ENCODE results near the gene CSRNP3. TPM values are rescaled to one million over a fixed set of nuclear protein-coding genes. Genes with fewer than 3 reads are reported as not detected.

Gene CSRNP3
- total and polyA plus RNA-seq, 9 donors = 2.9 to 16.2 (median 6.9) TPM

DNA sequence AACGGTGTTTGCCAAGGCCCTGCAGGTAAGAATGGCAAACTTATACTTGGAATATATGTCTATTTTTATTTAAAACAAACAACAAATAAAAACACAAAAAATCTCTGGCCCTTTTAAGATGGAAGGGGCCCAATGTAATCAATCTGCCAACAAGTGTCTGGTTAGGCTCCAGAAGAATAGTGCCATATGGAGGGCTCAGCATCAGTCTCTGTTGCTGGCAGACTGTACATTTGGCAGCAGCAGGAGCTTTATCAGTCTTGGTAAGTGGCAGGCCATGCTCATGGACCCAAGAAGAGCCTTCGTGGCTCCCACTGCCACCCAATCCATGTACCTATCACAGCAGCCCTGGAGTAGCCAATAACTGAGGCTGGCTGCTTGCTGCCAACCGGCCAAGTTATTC lies 223.4 kb downstream of the CSRNP3 start:
- Histone ChIP-seq H3K9me3 (no peaks in the 10 kb centered on the region), H3K27ac (no peak overlapping the region), H3K36me3 (no peaks in the 10 kb centered on the region), H3K27me3 (no peaks in the 10 kb centered on the region), H3K4me3 (no peak overlapping the region), H3K4me1 (ENCODE audit: insufficient read depth) (no peaks in the 10 kb centered on the region)
- TF ChIP-seq POLR2A (IDR thresholded peaks at IDR 0.05) (no peak), EP300 (IDR thresholded peaks at IDR 0.05) (no peak)
- TF ChIP-seq, protein P1, sequence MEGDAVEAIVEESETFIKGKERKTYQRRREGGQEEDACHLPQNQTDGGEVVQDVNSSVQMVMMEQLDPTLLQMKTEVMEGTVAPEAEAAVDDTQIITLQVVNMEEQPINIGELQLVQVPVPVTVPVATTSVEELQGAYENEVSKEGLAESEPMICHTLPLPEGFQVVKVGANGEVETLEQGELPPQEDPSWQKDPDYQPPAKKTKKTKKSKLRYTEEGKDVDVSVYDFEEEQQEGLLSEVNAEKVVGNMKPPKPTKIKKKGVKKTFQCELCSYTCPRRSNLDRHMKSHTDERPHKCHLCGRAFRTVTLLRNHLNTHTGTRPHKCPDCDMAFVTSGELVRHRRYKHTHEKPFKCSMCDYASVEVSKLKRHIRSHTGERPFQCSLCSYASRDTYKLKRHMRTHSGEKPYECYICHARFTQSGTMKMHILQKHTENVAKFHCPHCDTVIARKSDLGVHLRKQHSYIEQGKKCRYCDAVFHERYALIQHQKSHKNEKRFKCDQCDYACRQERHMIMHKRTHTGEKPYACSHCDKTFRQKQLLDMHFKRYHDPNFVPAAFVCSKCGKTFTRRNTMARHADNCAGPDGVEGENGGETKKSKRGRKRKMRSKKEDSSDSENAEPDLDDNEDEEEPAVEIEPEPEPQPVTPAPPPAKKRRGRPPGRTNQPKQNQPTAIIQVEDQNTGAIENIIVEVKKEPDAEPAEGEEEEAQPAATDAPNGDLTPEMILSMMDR (IDR thresholded peaks at IDR 0.05) = no peak
- 95 to 96% (median 96%) methylated on average over 3 of the region's 3 CpGs for WGBS, 3 donors
- no peak for DNase-seq
- intact Hi-C loops (cut with DNase I) = loop anchor here in 2 of 4 donors (10.0 kb wide), 1 partner anchor 288 kb away; no protein-coding TSS in a partner anchor

DNA sequence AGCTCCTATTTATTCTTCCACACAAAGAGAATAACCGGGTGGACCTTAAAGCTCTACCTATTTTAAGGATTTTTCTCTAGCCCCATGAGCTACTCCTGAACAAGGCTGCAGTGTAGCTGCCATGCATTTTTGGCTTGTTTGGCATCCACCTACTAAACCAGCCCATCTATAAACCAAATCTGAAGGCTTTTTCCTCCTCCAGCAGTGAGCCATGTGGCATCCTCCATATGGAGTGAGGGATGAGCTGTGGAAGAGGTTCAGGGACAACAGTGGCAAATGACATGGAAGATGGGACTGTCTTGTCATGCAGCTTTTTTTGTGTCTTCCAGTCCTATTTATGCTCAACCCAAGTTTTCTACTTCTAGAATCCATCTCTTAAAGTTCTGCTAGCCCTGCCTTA lies 224.3 kb downstream of the CSRNP3 start:
- WGBS, 3 donors = 88 to 95% (median 92%) methylated on average over 1 of the region's 1 CpG
- Histone ChIP-seq H3K4me3 (no peak overlapping the region), H3K9me3 (no peaks in the 10 kb centered on the region), H3K36me3 (no peaks in the 10 kb centered on the region), H3K27ac (no peak overlapping the region), H3K27me3 (no peaks in the 10 kb centered on the region), H3K4me1 (ENCODE audit: insufficient read depth) (no peaks in the 10 kb centered on the region)
- DNase-seq = no peak
- intact Hi-C loops (cut with DNase I) = loop anchor here in 2 of 4 donors (10.0 kb wide), 1 partner anchor 289 kb away; no protein-coding TSS in a partner anchor
- TF ChIP-seq, protein P1 (IDR thresholded peaks at IDR 0.05) = no peak
- TF ChIP-seq EP300 (IDR thresholded peaks at IDR 0.05) (no peak), POLR2A (IDR thresholded peaks at IDR 0.05) (no peak)

DNA sequence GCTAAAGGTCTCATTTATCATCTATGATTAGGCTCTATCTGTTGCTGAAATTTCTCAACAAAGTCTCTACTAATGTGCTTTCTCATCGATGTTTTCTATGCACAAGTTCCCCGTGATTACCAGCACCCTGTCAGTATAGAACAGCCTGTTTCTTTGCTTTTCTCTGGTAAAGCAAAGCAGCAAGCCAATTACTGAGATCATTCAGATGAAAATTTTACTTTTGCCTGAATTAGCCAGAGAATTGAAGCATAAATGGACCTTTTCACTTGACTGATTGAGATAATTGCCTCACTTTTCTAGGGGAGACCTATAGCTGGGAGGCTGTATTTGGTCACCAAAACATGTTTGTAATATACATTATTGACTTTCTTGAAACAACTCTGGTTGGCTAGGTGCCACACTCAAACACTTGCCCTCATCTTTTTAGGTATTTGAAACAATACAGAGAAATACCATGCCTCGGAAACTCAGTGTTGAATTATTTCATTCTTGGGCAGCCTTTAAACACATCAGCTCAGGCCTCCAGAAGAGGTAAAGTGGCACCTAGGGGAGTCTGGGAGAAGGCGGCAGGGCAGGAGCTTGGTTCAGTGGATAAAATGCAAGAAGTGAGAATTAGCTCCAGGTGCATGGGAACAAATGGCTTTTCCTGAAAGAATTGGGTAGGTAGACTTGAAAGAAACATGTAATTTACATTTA lies 228.4 kb downstream of the CSRNP3 start:
- Histone ChIP-seq H3K27me3 (no peaks in the 10 kb centered on the region), H3K27ac (no peak overlapping the region), H3K36me3 (no peaks in the 10 kb centered on the region), H3K4me3 (no peak overlapping the region), H3K4me1 (ENCODE audit: insufficient read depth) (no peaks in the 10 kb centered on the region), H3K9me3 (no peaks in the 10 kb centered on the region)
- DNase-seq = no peak
- whole genome bisulfite sequencing, 3 donors = 93 to 96% (median 94%) methylated on average over 4 of the region's 4 CpGs
- TF ChIP-seq POLR2A (IDR thresholded peaks at IDR 0.05) = no peak
- TF ChIP-seq, protein P1 (IDR thresholded peaks at IDR 0.05) = no peak
- TF ChIP-seq EP300 (IDR thresholded peaks at IDR 0.05) = no peak
- intact Hi-C loops (cut with DNase I) = loop anchor here in 3 of 4 donors (1.0 to 10.0 kb wide), 2 partner anchors 293 to 297 kb away; no protein-coding TSS in a partner anchor

DNA sequence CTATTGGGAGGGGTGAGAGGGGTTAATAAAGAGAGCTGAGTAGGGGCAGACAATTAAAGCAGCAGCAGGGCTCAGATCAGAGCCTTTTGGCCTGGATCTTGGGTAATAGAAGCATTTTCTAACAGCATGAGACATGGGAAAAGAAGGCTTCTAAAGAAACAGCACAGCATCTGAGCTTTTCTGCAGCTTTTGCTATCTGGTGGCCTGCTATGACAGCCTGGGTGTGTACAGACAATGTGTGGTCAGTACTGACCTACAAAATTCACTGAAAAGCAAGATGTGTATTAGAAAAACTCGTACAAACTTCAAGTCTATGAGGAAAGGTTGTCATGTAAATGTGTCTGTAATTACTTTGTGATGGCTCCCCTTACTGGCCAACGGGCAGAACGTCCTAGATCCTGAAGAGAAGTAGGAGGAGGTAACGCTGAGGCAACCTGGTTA lies 229.0 kb downstream of the CSRNP3 start:
- Histone ChIP-seq H3K9me3 (no peaks in the 10 kb centered on the region), H3K4me3 (no peak overlapping the region), H3K27me3 (no peaks in the 10 kb centered on the region), H3K27ac (no peak overlapping the region), H3K4me1 (ENCODE audit: insufficient read depth) (no peaks in the 10 kb centered on the region), H3K36me3 (no peaks in the 10 kb centered on the region)
- TF ChIP-seq, protein P1 (IDR thresholded peaks at IDR 0.05) = peak in 1 of 3 donors; percentile 36
- TF ChIP-seq POLR2A (IDR thresholded peaks at IDR 0.05) = no peak
- no peak for TF ChIP-seq EP300 (IDR thresholded peaks at IDR 0.05)
- peak; percentile 13 to 48 (median 34) for DNase-seq
- intact Hi-C loops (cut with DNase I) = loop anchor here in 3 of 4 donors (1.0 to 10.0 kb wide), 2 partner anchors 294 to 297 kb away; no protein-coding TSS in a partner anchor
- 1 to 2% (median 2%) methylated on average over 4 of the region's 4 CpGs for WGBS, 3 donors

Measured in ovary (tissue), 9 donors.